IMR-90 (cell line): ENCODE results near the gene PTPRN2. TPM values are rescaled to one million over a fixed set of nuclear protein-coding genes. Genes with fewer than 3 reads are reported as not detected.

Experiments used
- ATAC-seq: fragments of 200-7000 bp; cut with Tn5 transposase; 2 replicates; pipeline ENCODE4 v1.9.1; 2020; ENCODE audit warnings: low read depth, mild to moderate bottlenecking, moderate library complexity
- BruUV-seq: library from RNA; stranded (reverse); fragments of 400-500 nt; replicated peaks from 2 replicates; lab custom pipeline; 2021; lab: Mats Ljungman, UMichigan
- CTCF ChIA-PET: fragments of 300-600 bp; formaldehyde crosslinking; extraction: SDS; loops from one replicate; lab custom pipeline; 2021; ENCODE audit warnings: antibody characterized with exemption; lab: Yijun Ruan, JAX
- POLR2A ChIA-PET: fragments of 300-600 bp; sonication (Branson Sonifier 250); formaldehyde crosslinking; loops from one replicate; lab custom pipeline; 2022; ENCODE audit warnings: antibody characterized with exemption; ENCODE audit not compliant: unreplicated experiment; lab: Charles Lee
- DNase-seq: peaks from one replicate; pipeline ENCODE4 v3.0.0; 2013
- H2AFZ ChIP-seq: replicated peaks from 2 replicates; pipeline ENCODE3; 2013; ENCODE audit warnings: low read length, mild to moderate bottlenecking; ENCODE audit not compliant: poor library complexity
- H2AK5ac ChIP-seq: 2 replicates; pipeline ENCODE4 v1.6.1; 2013; ENCODE audit warnings: low read depth, low read length, inconsistent platforms
- H2AK9ac ChIP-seq: replicated peaks from 2 replicates; pipeline ENCODE3; 2013; ENCODE audit warnings: mild to moderate bottlenecking, low read depth, low read length, moderate library complexity; ENCODE audit not compliant: poor library complexity
- H2BK120ac ChIP-seq: 2 replicates; pipeline ENCODE4 v1.6.1; 2013; ENCODE audit warnings: low read depth, low read length, inconsistent platforms
- H2BK15ac ChIP-seq: 3 replicates; pipeline ENCODE4 v1.6.1; 2013; ENCODE audit warnings: low read depth, low read length, inconsistent platforms
- H2BK20ac ChIP-seq: 2 replicates; pipeline ENCODE4 v1.6.1; 2013; ENCODE audit warnings: low read depth, mild to moderate bottlenecking, inconsistent platforms, low read length, moderate library complexity
- H2BK5ac ChIP-seq: 2 replicates; pipeline ENCODE4 v1.6.1; 2013; ENCODE audit warnings: mild to moderate bottlenecking, low read depth, low read length, inconsistent platforms; ENCODE audit not compliant: poor library complexity, severe bottlenecking
- H3K14ac ChIP-seq: replicated peaks from 2 replicates; pipeline ENCODE4 v1.6.1; 2013; ENCODE audit warnings: low read depth, low read length, inconsistent platforms
- H3K18ac ChIP-seq: 2 replicates; pipeline ENCODE4 v1.6.1; 2013; ENCODE audit warnings: low read depth, low read length, control low read depth
- H3K23ac ChIP-seq: 2 replicates; pipeline ENCODE4 v1.6.1; 2013; ENCODE audit warnings: low read depth, low read length, inconsistent platforms
- H3K27ac ChIP-seq: 2 replicates; pipeline ENCODE4 v1.5.1; 2013; ENCODE audit warnings: mild to moderate bottlenecking, control low read depth, low read length; ENCODE audit not compliant: insufficient read depth
- H3K27me3 ChIP-seq: 2 replicates; pipeline ENCODE4 v1.6.1; 2013; ENCODE audit warnings: low read length; ENCODE audit not compliant: control insufficient read depth, insufficient read depth
- H3K36me3 ChIP-seq: 2 replicates; pipeline ENCODE4 v1.6.1; 2013; ENCODE audit warnings: low read length, mixed read lengths; ENCODE audit not compliant: control insufficient read depth, insufficient read depth
- H3K4ac ChIP-seq: 2 replicates; pipeline ENCODE4 v1.6.1; 2013; ENCODE audit warnings: low read depth, low read length, inconsistent platforms
- H3K4me1 ChIP-seq: 2 replicates; pipeline ENCODE4 v1.6.1; 2013; ENCODE audit warnings: low read length, mixed read lengths; ENCODE audit not compliant: control insufficient read depth, insufficient read depth
- H3K4me2 ChIP-seq: 2 replicates; pipeline ENCODE4 v1.6.1; 2013; ENCODE audit warnings: low read depth, mild to moderate bottlenecking, control low read depth, low read length, moderate library complexity
- H3K4me3 ChIP-seq: 2 replicates; pipeline ENCODE4 v1.5.1; 2013; ENCODE audit warnings: low read depth, mild to moderate bottlenecking, control low read depth, low read length, moderate library complexity; ENCODE audit not compliant: insufficient read depth
- H3K56ac ChIP-seq: 2 replicates; pipeline ENCODE4 v1.6.1; 2013; ENCODE audit warnings: low read length, inconsistent platforms; ENCODE audit not compliant: insufficient read depth; ENCODE audit errors: extremely low read depth
- H3K79me1 ChIP-seq, 2 experiments: 2 replicates each; pipeline ENCODE4 v1.6.1; 2013; ENCODE audit warnings: low read length in 2 of 2, inconsistent platforms in 1 of 2, low read depth in 1 of 2
- H3K9ac ChIP-seq: 2 replicates; pipeline ENCODE4 v1.6.1; 2013; ENCODE audit warnings: low read depth, low read length, control low read depth
- H3K9me1 ChIP-seq: 2 replicates; pipeline ENCODE4 v1.6.1; 2013; ENCODE audit warnings: low read length, inconsistent platforms; ENCODE audit not compliant: insufficient read depth
- H3K9me3 ChIP-seq: 2 replicates; pipeline ENCODE4 v1.6.1; 2013; ENCODE audit warnings: low read length; ENCODE audit not compliant: control insufficient read depth, insufficient read depth
- H4K20me1 ChIP-seq: 2 replicates; pipeline ENCODE4 v1.6.1; 2013; ENCODE audit warnings: low read length, inconsistent platforms; ENCODE audit not compliant: insufficient read depth
- H4K5ac ChIP-seq: 2 replicates; pipeline ENCODE4 v1.6.1; 2013; ENCODE audit warnings: mild to moderate bottlenecking, low read depth, low read length, control low read depth
- H4K8ac ChIP-seq, 2 experiments: 2 replicates each; pipeline ENCODE4 v1.6.1; 2013; ENCODE audit warnings: low read depth in 2 of 2, low read length in 2 of 2, control low read depth in 1 of 2, inconsistent platforms in 1 of 2
- H4K91ac ChIP-seq: 2 replicates; pipeline ENCODE4 v1.6.1; 2013; ENCODE audit warnings: low read depth, low read length, inconsistent platforms; ENCODE audit not compliant: insufficient read depth
- BHLHE40 ChIP-seq: fragments of 150-350 bp; IDR thresholded peaks from 2 replicates; pipeline ENCODE4 v1.6.1; 2016; ENCODE audit warnings: mild to moderate bottlenecking, low read depth, low read length
- FOS ChIP-seq: fragments of 150-350 bp; IDR thresholded peaks from 2 replicates; pipeline ENCODE4 v1.6.1; 2016; ENCODE audit warnings: low read depth, low read length
- MAFK ChIP-seq: IDR thresholded peaks from 2 replicates; pipeline ENCODE4 v1.6.1; 2012; ENCODE audit warnings: low read depth, low read length, improper control_type of control experiment
- WGBS, 2 experiments: methylation state at CpG; one replicate each; pipeline versions ENCODE4 v1.1.5 to v1.1.7; 2013; ENCODE audit warnings: missing lambda C conversion rate in 2 of 2; ENCODE audit not compliant: insufficient read length in 1 of 2; ENCODE audit errors: extremely low coverage in 2 of 2; 5-methylcytosine and 5-hydroxymethylcytosine counted together
- dilution Hi-C: fragments of 300-500 bp; cut with HindIII; formaldehyde crosslinking; loops from one replicate; pipeline ENCODE4 v1.14.3; 2018; ENCODE audit warnings: low sequenced_read_pairs; ENCODE audit not compliant: unreplicated experiment
- in situ Hi-C: fragments of 300-500 bp; cut with MboI; formaldehyde crosslinking; loops from 3 replicates; pipeline ENCODE4 v1.14.3; 2019; ENCODE audit warnings: low sequenced_read_pairs, inconsistent platforms, mixed read lengths
- intact Hi-C: fragments of 100-400 bp; cut with micrococcal nuclease; formaldehyde crosslinking; loops from 2 replicates; pipeline ENCODE4 v1.10.0; 2022
- polyA plus RNA-seq, 3 experiments: library from polyadenylated mRNA; depleted of rRNA; stranded (reverse); fragments of >200 nt; gene quantifications; 2 replicates each; pipeline ENCODE4 v1.2.3, GENCODE V29; 2012; ENCODE audit warnings: low replicate concordance in 1 of 3
- total RNA-seq: library from RNA; depleted of rRNA; stranded (reverse); fragments of >200 nt; gene quantifications from 2 replicates; pipeline ENCODE4 v1.2.3, GENCODE V29; 2012
- TF ChIP-seq, protein P1 (sequence below): fragments of 150-350 bp; IDR thresholded peaks from 2 replicates; pipeline ENCODE4 v1.6.1; 2016; ENCODE audit warnings: low read depth, mild to moderate bottlenecking, low read length, moderate library complexity, borderline replicate concordance

The PTPRN2 gene
- total and polyA plus RNA-seq, 2 of the 4 experiments (the other 2 are of a cell fraction): 0.03 TPM; not detected in 1

GRCh38 chr7:158050441-158050977 lies 537.1 kb downstream of the PTPRN2 start:
- no peak overlapping the region for H3K4ac ChIP-seq
- no peak overlapping the region for H3K9ac ChIP-seq
- no TSS peak for BruUV-seq
- H3K14ac ChIP-seq: no peak overlapping the region
- no peak overlapping the region for H2BK120ac ChIP-seq
- H2BK15ac ChIP-seq: no peak overlapping the region
- no peaks in the 10 kb centered on the region for H3K4me1 ChIP-seq
- POLR2A ChIA-PET: no interaction called here
- no peak overlapping the region for H3K18ac ChIP-seq
- no peak overlapping the region for H4K5ac ChIP-seq
- H4K91ac ChIP-seq: no peak overlapping the region
- in situ Hi-C loops: no loop called here
- no peaks in the 10 kb centered on the region for H3K9me1 ChIP-seq
- no peaks in the 10 kb centered on the region for H3K79me1 ChIP-seq
- dilution Hi-C loops: no loop called here
- H3K9me3 ChIP-seq: peaks cover 50% of the 10 kb centered on the region
- DNase-seq (no peak), ATAC-seq (no peak)
- intact Hi-C loops: no loop called here
- H2BK5ac ChIP-seq: no peak overlapping the region
- CTCF ChIA-PET: no interaction called here
- H3K36me3 ChIP-seq: no peaks in the 10 kb centered on the region
- no peak overlapping the region for H2AK9ac ChIP-seq
- no peak overlapping the region for H3K4me2 ChIP-seq
- no peak overlapping the region for H4K8ac ChIP-seq
- no peaks in the 10 kb centered on the region for H4K20me1 ChIP-seq
- no peak overlapping the region for H3K56ac ChIP-seq
- WGBS, 2 experiments: 5% methylated on average over 4 of the region's 10 CpGs; no CpG with 5 or more reads in 1 of the 2 experiments
- H2AFZ ChIP-seq: no peak overlapping the region
- H3K27ac ChIP-seq: no peak overlapping the region
- H2BK20ac ChIP-seq: no peak overlapping the region
- no peak overlapping the region for H3K23ac ChIP-seq
- H2AK5ac ChIP-seq: no peak overlapping the region
- no peaks in the 10 kb centered on the region for H3K27me3 ChIP-seq
- TF ChIP-seq BHLHE40 (no peak), MAFK (no peak), FOS (no peak)
- TF ChIP-seq, protein P1, sequence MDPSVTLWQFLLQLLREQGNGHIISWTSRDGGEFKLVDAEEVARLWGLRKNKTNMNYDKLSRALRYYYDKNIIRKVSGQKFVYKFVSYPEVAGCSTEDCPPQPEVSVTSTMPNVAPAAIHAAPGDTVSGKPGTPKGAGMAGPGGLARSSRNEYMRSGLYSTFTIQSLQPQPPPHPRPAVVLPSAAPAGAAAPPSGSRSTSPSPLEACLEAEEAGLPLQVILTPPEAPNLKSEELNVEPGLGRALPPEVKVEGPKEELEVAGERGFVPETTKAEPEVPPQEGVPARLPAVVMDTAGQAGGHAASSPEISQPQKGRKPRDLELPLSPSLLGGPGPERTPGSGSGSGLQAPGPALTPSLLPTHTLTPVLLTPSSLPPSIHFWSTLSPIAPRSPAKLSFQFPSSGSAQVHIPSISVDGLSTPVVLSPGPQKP: no peak
- H3K4me3 ChIP-seq: no peak overlapping the region
